HG02852 (cell line): ENCODE data around the gene SMG6.

Experiments used
- ATAC-seq: cut with Tn5 transposase; IDR thresholded peaks from one replicate; pipeline ENCODE4 v1.9.1; 2021; ENCODE audit warnings: mild to moderate bottlenecking, moderate library complexity; ENCODE audit not compliant: unreplicated experiment

Gene SMG6

DNA sequence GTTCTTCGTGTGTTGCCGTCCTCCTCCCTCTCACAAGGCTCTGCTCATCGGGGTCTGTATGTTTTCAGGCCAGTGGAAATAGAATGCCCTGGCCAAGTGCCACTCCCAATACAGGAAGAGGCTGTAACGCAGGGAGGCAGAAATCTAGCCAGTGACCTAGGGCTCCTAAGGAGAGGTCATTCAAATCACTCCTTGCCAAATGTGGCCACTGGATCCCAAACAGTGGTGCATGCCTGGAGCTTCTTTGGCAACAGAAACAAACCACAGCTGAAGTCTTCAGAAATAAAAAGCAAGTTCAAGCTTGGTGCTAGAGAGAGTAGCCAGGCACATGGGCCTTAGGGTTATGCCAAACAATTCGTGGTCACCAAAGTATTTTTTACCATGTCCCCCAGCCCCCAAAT, 66.1 kb downstream of the SMG6 start:
- ATAC-seq, result no peak

DNA sequence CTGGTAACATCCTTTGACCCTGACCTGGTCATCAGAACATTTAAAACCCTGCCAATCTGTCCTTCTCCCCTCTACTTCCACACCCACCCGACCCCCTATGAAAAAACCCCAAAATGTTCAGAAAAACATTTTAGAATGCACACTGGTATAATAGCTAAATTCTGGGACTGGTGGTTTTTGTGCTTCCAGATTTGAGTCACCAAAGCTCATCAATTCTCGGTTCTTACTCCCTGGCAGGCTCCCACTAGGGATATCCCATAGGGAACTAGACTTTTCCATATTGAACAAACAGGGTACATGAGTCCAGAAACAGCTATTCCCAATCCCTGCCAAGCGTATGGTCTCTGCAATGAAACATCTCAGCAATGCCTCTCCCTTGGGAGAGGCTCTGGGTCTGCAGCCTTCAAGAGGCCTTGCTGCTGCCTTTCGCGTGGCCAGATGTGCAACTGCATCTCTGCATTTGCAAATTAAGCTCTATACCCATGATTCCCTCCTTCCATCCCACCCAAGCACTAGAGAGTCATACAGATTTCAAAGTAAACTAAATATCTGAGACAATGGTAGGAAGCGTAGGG, 67.7 kb downstream of the SMG6 start:
- ATAC-seq, result no peak

DNA sequence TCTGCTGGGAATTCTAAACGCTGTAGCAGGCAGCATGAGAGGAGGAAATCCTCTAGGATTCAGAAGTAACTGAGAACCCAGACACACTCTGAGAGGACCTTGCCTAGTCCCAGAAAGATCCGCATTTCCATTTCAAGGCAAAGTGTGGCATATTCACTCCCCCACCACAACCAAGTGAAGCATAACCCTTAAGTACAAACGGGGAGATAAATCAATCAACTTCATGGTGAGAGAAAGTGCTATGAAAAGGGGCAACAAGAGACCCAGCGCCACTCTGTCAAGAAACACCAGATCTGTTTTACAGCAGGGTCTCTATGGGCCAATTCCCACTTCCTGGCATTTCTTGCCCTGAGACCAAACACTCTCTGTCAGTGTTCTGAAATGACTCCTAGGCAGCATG, 68.3 kb downstream of the SMG6 start:
- ATAC-seq, result no peak

DNA sequence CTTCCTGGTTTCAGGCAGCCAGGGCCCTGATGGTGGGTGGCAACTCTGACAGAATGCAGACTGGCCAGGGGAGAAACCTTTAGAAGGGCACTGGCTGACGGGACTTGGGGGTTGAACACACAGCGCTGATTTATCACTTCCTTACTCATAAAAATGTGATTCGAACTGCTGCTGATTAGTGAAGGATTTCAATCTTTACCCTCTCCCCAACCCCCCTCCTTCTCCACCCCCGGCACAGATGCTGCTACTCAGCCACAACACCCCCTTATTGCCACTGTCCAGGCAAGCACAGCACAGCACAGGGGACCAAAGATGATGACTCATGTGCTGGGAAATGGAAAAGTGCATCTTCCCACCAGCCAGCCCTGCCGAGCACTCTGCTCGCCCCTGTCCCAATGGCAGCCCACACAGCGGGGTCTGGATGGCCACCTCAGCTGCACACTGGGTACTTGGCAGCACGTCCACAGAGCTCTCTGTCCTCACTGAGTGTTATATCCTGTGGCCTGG, 70.1 kb downstream of the SMG6 start:
- no peak for ATAC-seq

DNA sequence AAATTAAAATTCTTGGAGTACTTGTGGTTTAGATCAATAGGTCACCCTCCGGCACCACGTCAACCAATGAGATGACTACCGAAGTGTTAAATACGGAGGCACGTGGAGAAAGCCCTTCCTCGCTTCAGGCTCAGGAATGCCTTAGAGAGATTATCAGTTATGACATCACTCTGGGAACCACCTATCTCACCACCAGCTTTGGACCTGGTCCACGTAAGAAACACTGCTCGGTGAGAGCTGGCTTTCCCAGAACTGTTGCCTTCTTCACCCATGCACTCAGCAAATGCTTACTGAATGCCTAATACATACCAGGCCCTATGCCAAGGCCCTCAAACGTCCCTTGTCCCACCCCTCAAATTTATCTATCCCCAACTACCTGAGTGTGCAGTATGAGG, 71.3 kb downstream of the SMG6 start:
- ATAC-seq, result no peak

DNA sequence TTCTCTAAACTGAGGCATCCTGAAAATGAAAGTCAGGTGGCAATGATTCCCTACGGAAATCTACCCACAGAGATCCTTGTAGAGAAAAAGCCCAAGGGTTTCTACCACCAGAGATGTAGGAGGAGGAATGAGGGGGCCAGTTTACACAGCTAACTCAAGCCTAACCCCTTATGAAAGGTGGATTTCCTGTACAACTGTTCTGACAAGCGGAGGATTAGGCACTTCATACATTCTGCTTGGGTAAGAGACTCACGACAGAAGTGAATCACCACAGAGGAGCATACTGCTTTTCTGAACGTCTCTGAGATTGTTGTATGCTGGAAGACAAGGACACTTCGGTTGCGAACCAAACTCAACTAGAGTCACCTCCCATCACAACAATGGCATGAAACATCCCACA, 72.7 kb downstream of the SMG6 start:
- no peak for ATAC-seq

DNA sequence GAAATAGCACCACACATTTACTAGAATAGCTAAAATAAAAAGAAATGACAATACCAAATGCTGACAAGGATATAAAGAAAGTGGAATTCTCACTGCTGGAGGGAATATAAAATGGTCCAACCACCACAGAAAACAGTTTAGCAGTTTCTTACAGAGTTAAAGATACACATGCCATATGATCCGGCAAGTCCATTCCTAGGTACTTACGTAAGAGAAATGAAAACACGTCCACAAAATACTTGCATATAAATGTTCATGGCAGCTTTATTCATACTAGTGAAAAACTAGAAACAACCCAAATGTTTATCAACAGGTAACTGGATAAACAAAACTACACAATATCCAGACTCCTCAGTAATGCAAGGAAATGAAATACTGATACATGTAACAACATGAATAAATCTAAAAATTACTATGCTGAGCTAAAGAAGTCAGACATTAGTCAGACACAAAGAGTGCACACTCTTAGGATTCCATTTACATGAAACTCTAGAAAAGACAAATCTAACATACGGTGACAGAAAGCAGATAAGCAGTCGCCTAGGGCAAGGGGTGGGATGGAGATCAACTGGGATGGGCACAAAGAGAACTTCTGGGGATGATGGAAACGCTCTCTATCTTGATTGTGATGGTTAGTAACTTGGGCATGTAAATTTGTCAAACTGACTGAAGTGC, 76.4 kb downstream of the SMG6 start:
- ATAC-seq, result no peak

DNA sequence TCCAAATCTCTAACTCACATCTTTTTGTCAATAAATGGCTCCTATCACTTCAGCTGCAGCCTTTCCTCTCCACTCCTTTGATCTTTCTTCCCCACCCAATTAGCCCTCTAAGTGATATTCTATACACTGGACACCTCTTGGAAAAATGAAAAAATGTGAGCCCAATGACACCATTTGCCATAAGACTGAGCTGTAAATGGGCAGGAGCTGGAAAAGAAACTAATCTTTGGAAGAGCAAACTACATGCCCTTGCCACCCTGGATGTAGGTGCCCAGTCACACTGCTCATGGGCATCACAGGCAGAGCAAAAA, 80.0 kb downstream of the SMG6 start:
- no peak for ATAC-seq

DNA sequence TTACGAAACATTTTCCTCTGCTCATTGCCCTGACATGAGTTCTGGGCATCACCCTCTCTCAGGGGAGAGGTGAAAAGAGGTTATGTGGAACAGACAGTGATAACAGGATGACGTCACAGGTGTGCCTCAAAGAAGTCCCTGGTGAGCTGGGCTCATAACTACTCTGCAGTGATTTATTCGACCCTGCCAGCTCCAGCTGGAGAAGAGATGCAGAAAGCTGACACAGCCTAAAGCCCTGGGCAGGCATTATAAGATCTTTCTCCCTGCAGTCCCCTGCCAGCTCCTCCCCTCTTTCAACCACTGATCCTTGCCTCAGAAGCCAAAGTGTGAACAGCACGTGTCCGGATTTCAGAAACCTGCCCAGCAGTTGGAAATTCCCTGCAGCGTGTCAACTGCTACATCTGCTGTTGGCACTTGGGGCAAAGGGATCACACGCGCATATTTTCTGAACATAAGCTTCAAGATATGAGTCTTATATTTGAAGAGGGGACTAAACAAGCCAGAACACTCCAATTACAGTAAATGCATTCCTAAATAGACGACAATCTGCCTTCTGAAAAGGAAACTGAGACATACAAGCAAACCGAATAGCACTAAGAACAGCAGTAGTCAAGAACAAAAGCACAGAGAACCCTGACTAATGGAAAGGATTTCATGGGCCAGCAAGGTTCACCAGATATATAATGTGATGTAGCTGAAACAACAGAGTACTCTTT, 80.5 kb downstream of the SMG6 start:
- no peak for ATAC-seq

DNA sequence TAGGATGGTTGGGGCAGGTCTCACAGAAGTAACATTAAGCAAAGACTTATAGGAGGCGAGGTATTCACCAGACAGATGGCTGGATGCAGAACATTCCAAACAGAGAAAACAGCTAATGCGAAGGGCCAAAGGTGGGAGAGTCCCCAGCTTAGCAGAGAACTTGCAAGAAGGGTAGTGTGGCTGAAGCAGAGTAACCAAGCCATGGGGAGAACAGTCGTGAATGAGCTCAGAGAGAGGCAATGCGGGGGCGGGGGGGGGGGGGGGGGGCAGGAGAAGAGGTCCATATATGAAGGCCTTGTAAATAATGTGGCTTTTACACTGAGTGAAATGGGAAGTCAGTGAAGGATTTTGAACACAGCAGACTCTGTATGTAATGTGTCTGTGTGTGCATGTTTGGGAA, 81.3 kb downstream of the SMG6 start:
- no peak for ATAC-seq

DNA sequence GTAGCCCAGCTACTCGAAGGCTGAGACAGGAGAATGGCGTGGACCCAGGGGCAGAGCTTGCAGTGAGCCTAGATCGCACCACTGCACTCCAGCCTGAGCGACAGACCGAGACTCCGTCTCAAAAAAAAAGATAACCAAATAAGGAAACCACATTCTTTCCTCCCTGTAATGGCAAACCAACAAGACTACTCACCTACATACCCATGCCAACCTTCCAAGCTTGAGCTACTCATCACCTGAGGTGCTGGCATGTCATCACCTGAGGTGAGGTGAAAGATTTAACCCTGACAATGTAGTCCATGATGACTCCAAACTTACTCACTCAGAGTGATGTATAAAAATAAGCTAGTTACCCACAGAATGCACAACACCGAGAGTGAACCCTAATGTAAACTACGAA, 85.2 kb downstream of the SMG6 start:
- no peak for ATAC-seq

DNA sequence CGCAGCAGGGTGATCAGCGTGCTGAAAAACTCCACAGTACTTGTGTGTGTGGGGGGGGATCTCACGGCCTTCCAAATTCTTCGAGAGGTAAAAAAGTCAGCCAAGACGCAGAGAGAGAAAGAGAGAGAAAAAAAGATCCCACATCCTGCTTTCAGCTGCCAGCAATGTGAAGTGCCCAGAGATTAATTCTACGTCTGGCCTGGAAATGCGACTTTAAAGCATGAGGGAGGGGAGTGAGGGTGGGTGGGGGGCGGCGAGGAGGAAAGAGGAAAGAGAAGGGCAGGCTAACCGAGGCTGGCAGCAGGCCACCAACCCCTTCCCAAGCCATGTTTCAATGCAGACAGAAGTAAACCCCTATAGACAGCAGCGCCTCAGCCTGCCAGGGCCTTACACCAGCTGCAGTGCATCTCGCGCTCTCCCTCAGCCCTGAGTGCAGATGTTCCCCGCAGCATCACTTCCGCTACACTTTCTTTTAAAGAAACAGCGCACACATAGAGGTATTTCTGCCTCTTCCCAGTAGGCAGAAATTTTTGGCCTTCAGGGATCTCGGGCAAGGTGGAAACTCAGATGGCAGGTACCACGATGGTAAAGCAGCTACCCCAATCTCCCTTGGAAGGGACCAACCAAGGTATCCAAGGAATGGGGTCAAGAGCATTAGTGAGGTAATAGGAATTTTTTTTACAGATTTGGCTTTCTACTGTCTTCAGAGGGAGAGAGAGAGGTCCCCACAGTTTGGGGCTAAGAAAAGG, 87.8 kb downstream of the SMG6 start:
- peak; percentile 83 for ATAC-seq

DNA sequence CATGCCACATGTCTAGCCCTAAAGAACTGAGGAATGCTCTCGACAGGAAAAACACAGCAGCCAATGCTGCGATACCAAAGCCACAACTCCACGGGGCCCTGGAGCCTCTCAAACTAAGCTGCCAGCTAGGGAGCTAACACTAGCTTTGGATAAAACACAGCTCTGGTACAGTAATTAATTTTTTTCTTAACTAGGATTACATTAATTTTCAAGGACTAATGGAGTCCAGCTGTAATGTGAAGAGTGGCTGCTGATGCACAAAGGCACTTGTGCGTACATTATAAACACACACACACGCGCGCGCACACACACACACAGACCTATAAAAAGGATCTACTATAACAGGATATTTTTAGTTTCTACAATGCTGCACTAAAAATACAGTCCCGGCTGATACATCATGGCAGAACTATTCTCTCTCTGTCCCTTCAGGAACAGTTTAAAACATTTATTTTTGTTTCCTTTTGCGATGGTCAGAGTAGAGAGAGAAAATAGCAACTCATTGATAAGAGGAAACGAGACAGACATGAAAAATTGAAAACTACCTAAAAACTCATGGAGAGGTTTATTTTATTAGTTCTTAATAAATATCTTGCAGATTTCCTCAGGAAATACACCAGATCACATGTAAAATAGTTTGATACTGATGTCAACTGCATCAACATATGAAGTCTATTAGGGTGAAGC, 88.5 kb downstream of the SMG6 start:
- ATAC-seq, result no peak

DNA sequence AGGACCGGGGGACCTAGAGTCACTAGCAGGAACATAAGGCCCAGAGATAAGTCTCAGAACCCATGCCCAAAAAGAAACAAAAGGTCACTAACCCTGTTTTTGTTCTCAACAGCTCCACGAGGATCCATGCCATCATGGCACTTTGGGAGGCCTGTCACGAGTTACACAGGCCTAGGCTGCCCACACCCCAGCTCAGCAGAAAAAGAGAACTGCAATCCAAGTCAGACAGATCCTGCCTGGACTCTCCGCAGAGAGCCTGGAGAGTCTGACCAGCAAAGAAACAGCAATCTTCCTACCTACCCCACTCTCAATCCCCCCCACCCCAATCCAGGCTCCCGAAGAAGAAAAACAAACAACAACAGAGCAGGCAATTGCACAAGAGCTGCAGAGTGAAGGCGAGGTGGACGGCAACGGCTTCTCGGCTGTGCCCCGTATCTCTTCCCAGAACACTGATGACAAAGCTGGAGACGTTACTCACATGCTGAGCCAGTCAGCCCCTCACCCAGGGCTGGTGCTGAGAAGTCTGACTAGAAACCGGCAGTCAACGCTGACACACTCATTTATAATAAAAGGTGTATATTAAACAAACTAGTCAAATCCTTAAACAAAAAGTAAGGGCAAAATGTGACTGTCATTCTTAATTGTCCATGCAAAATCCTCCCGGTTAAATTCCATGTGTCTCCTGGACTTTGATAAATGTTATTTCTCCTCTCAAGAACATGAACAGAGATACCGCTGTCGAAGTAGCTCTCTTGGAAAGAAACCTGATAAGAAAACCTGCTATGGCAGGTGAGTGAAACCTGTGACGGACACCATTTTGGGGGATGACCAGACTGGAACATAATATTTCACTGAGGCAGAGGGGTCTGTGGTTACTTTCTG, 89.3 kb downstream of the SMG6 start:
- ATAC-seq, result no peak

DNA sequence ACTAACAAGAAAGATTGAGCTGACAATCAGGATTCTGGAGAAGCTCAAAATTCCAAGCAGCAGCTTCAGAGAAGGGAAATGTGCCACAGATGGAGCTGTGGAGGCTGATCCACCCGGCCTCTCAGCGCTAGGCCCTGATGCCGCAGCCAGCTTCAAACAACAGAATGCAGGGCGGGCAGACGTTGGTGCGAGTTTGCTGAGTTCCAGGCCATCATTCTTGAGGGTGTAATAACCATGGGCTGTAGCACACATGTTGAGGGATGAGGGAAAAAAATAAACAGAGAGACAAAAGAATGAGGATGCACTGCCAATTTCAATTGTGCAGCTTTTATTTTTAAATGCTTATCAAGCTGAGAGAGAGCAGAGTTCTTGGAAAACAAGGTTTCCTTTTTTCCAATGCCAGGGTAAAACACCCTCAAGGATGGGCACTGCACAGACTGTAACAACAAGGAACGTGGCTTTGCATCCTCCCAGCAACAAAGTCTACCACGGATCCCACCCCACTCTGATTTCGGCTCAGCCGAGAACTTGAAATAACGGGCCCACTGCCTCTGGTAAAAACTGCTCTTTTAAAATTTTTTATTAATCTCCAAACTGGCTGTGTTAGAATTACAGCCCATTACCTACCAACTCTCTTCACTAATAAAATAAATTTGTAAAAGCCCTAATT, 90.2 kb downstream of the SMG6 start:
- ATAC-seq, result no peak

DNA sequence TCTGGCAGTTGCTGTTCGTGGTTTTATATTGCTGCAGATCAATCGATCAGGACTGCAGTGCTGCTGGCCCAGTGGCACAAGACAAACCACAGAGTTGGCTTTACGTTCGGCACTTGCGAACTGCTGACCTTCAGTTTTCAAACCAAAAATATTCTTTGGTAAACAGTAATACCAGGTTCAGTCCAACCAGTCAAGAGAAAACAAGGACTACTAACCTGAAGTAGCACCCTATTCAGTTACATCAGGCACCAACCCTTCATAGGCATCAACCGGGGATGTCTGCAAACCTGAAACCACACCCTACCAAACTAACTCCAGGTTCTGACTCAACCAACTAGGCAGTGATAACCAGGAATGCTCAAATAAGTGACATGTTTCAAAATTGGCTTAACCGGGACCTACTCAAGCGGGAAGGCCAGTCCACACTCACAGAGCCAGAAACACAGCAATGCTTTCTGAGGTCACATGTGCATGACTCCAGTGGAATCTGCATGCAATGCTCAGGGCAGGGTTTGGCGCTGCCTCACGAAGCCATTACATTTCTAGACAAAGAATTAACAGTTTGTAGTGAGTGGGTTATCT, 91.1 kb downstream of the SMG6 start:
- ATAC-seq, result no peak

DNA sequence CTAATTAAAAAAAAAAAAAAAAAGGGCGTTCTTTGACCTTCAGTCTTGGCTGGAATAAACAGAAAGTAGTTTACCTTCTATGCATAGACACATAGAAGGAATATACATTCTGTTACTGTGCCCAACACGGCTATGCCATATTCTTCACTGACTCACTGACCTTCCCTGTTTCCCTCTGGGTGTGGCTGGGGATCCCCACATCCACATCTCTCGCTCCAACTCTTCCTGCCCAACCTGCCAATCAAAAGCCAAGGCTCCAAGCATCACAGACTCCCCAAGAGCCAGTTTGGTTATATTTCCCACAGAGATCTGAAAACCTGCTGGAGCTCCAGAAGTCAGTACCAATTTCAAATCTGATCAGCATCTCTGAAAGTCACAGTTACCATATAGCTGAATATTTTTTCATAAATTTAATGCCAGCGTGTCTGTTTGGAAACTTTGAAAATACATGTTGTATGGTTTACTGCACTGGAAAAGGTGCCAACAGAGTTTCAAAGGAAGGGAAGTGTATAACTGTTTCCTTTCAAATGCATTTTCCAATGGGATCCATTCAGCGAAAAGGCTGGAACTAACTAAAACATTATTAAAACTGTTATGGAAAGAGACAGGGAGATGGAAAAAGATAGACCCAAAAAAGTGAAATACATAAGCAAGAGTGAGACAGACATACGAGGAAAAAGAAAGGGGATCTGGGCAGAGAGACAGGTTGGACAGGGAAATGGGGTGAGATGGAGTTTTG, 91.8 kb downstream of the SMG6 start:
- ATAC-seq, result no peak

DNA sequence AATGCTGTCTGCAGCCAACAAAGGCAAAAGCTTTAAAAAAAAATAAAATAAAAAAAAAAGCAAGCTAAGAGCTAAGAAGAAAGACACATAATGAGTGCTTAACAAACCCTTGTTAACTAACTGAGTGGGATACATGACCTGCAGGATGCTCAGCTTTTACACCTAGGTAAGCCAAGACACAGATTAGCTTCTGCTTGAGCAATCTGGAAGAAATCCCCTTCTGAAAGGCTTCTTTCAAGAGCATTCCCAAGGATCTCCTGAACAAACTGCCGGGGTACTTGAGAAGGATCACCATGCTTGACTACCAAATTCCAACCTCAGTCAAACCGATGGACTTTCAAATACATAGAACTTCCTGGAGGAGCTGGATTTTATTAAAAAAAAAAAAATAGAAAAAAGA, 92.9 kb downstream of the SMG6 start:
- no peak for ATAC-seq
